Uterus (tissue), 4 donors: ENCODE measurements around the gene TFF2. TPM values are rescaled to one million over a fixed set of nuclear protein-coding genes. Genes with fewer than 3 reads are reported as not detected.

ENCODE experiments used
- DNase-seq, 2 donors: peaks; one replicate each; pipeline ENCODE4 v3.0.0-alpha.2; 2019 to 2020
- H3K27ac ChIP-seq, 2 donors: fragments of 200-600 bp; sonication (generic); 1 replicate in 1 of 2; 2 replicates in 1 of 2; pipeline ENCODE4 v1.5.1; 2016 to 2018
- H3K27me3 ChIP-seq, 2 donors: fragments of 200-600 bp; sonication (generic); one replicate each; pipeline ENCODE4 v1.5.1; 2018 to 2019; ENCODE audit warnings: control low read depth in 1 of 2
- H3K36me3 ChIP-seq, 2 donors: fragments of 200-600 bp; sonication (generic); one replicate each; pipeline ENCODE4 v1.5.1; 2019; ENCODE audit warnings: control low read depth in 1 of 2
- H3K4me1 ChIP-seq, 2 donors: fragments of 200-600 bp; sonication (generic); one replicate each; pipeline ENCODE4 v1.5.1; 2018 to 2019; ENCODE audit warnings: control low read depth in 1 of 2
- H3K4me3 ChIP-seq, 2 donors: fragments of 200-600 bp; sonication (generic); 1 replicate in 1 of 2; 2 replicates in 1 of 2; pipeline ENCODE4 v1.5.1; 2018 to 2019; ENCODE audit warnings: mild to moderate bottlenecking in 1 of 2
- H3K9me3 ChIP-seq, 2 donors: fragments of 200-600 bp; sonication (generic); one replicate each; pipeline ENCODE4 v1.5.1; 2019; ENCODE audit warnings: control low read depth in 1 of 2
- POLR2A ChIP-seq, 2 donors: fragments of 450-650 bp; IDR thresholded peaks; one replicate each; pipeline ENCODE4 v1.6.1; 2016; ENCODE audit warnings: antibody characterized with exemption in 2 of 2, mild to moderate bottlenecking in 1 of 2, moderate library complexity in 1 of 2
- intact Hi-C: fragments of 100-400 bp; cut with DNase I; formaldehyde crosslinking; loops from one replicate; pipeline ENCODE4 v1.15.1; 2023; ENCODE audit warnings: low total_unique reads
- total RNA-seq, 4 donors: library from RNA; depleted of rRNA in 3 of 4; stranded (reverse); fragments of >200 nt in 3 of 4; gene quantifications; one replicate each; pipeline versions ENCODE4 v1.1.0 to v1.2.4, GENCODE V29; 2014 to 2023
- TF ChIP-seq, protein P1 (sequence below), 4 experiments: fragments of 200-600 bp in 2 of 4; fragments of 450-650 bp in 2 of 4; sonication (generic) in 2 of 4; IDR thresholded peaks; one replicate each; pipeline ENCODE4 v1.5.1; 2016 to 2019; ENCODE audit warnings: antibody characterized with exemption in 4 of 4, mild to moderate bottlenecking in 2 of 4, moderate library complexity in 1 of 4
- donor health status: DM: yes; HTN: yes; CAD: no.

TFF2 gene
- total RNA-seq, 4 donors from 2014 or later, result not detected

DNA sequence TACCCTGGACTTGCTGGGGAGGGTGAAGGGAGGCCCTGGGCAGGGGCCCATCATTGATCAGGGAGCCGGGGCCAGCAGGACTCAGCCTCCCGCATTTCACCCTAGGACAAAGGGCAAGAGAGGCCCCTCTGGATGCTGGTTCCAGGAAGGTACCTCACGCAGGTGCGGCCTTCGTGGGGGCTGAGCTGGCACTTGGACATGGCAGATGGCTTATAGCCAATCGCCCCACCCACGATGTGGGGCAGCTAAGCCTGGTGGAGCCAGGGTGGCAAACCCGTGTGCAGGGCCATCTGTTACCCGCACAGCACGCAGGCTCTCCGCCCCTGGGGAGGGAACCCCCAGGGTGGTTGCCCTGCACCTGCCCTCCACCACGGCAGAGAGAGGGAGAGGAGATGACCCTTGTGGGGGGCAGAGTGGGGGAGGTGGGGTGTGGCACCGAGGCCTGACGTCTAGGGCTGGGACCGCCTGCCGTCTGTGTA lies 38.1 kb downstream of the TFF2 start:
- Histone ChIP-seq H3K27me3 (peaks cover 0 to 6% of the 10 kb centered on the region in 2 donors), H3K9me3 (no peaks in the 10 kb centered on the region), H3K27ac (no peak overlapping the region), H3K4me1 (peaks cover 0 to 4% of the 10 kb centered on the region in 2 donors), H3K4me3 (no peak overlapping the region), H3K36me3 (no peaks in the 10 kb centered on the region)
- TF ChIP-seq, protein P1, sequence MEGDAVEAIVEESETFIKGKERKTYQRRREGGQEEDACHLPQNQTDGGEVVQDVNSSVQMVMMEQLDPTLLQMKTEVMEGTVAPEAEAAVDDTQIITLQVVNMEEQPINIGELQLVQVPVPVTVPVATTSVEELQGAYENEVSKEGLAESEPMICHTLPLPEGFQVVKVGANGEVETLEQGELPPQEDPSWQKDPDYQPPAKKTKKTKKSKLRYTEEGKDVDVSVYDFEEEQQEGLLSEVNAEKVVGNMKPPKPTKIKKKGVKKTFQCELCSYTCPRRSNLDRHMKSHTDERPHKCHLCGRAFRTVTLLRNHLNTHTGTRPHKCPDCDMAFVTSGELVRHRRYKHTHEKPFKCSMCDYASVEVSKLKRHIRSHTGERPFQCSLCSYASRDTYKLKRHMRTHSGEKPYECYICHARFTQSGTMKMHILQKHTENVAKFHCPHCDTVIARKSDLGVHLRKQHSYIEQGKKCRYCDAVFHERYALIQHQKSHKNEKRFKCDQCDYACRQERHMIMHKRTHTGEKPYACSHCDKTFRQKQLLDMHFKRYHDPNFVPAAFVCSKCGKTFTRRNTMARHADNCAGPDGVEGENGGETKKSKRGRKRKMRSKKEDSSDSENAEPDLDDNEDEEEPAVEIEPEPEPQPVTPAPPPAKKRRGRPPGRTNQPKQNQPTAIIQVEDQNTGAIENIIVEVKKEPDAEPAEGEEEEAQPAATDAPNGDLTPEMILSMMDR (IDR thresholded peaks at IDR 0.05), result no peak
- TF ChIP-seq POLR2A (IDR thresholded peaks at IDR 0.05), result no peak
- no peak for DNase-seq
- intact Hi-C loops, result no loop called here

GRCh38 chr21:42311816-42312625 lies 38.8 kb downstream of the TFF2 start:
- TF ChIP-seq, protein P1 (IDR thresholded peaks at IDR 0.05), result no peak
- Histone ChIP-seq H3K4me3 (no peak overlapping the region), H3K9me3 (no peaks in the 10 kb centered on the region), H3K27me3 (peaks cover 0 to 8% of the 10 kb centered on the region in 2 donors), H3K36me3 (no peaks in the 10 kb centered on the region), H3K27ac (no peak overlapping the region), H3K4me1 (peaks cover 0 to 4% of the 10 kb centered on the region in 2 donors)
- peak in 1 of 2 donors; percentile 3 for DNase-seq
- intact Hi-C loops, result no loop called here

- Histone ChIP-seq H3K4me1 (peaks cover 0 to 4% of the 10 kb centered on the region in 2 donors), H3K36me3 (no peaks in the 10 kb centered on the region), H3K9me3 (no peaks in the 10 kb centered on the region), H3K27me3 (peaks cover 0 to 8% of the 10 kb centered on the region in 2 donors), H3K27ac (no peak overlapping the region), H3K4me3 (no peak overlapping the region)
- no peak for DNase-seq
- no peak for TF ChIP-seq POLR2A (IDR thresholded peaks at IDR 0.05)
- TF ChIP-seq, protein P1 (IDR thresholded peaks at IDR 0.05), result no peak
- intact Hi-C loops, result no loop called here
These were observed 39.6 kb downstream of the TFF2 start for GRCh38 chr21:42311160-42311559.

DNA sequence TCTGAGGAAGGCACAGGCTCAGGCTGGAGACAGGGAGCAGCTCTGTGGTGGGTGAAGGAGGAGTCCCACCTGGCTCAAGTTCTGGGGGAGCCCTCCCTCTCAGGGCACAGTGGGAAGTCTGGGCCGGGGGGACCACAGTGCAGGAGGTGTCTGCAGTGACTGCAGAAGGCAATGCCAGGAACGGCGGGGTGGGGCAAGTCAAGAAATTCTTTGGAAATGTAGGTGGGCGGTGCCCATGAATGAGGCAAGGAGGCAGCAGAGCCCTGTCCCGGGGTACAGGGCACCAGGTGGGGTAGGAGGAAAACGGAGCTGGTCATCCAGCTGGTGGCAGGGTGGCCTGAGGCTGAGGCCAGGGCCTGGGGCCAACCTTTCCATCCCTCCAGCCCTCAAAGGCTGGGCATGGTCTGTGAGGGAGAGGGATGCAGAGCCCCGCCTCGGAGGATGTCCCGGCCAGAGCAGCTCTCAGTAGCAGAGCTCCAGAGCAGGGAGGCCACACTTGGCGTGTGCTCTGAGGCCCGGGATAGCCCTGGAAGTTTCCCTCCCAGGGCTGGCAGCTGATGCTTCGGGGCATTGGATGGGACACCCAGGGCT lies 40.3 kb downstream of the TFF2 start:
- Histone ChIP-seq H3K4me1 (peaks cover 0 to 4% of the 10 kb centered on the region in 2 donors), H3K27ac (no peak overlapping the region), H3K4me3 (no peak overlapping the region), H3K36me3 (no peaks in the 10 kb centered on the region), H3K27me3 (peaks cover 0 to 8% of the 10 kb centered on the region in 2 donors), H3K9me3 (no peaks in the 10 kb centered on the region)
- intact Hi-C loops, result no loop called here
- TF ChIP-seq, protein P1 (IDR thresholded peaks at IDR 0.05), result no peak
- no peak for TF ChIP-seq POLR2A (IDR thresholded peaks at IDR 0.05)
- no peak for DNase-seq

GRCh38 chr21:42309753-42310213 lies 41.0 kb downstream of the TFF2 start:
- H3K36me3 ChIP-seq, result no peaks in the 10 kb centered on the region
- no peak overlapping the region for H3K4me3 ChIP-seq
- no peak overlapping the region for H3K27ac ChIP-seq
- intact Hi-C loops, result no loop called here
- no peak for DNase-seq
- H3K9me3 ChIP-seq, result no peaks in the 10 kb centered on the region
- H3K27me3 ChIP-seq, result peaks cover 0 to 8% of the 10 kb centered on the region in 2 donors
- H3K4me1 ChIP-seq, result peaks cover 0 to 4% of the 10 kb centered on the region in 2 donors
- no peak for TF ChIP-seq POLR2A (IDR thresholded peaks at IDR 0.05)
- TF ChIP-seq, protein P1 (IDR thresholded peaks at IDR 0.05), result peak; percentile 23 to 49 (median 38)
